ENCODE data around the gene ITGB7.
A peak's percentile ranks its signal among the peaks of the same experiment; 100 is the strongest.
"Not testable (repeated sequence)": the region's sequence is repeated elsewhere in the genome, so short reads cannot be mapped to it uniquely, and the experiment has no call there.

The ITGB7 gene

GRCh38 chr12:53217051-53217930 lies 10.2 kb upstream of the ITGB7 start:
- peak; percentile 48 for DNase-seq

GRCh38 chr12:53215497-53215896 lies 8.4 kb upstream of the ITGB7 start:
- no peak for DNase-seq

- DNase-seq, result no peak
Measured at GRCh38 chr12:53214687-53215455, 7.8 kb upstream of the ITGB7 start.

GRCh38 chr12:53214221-53214620 lies 7.2 kb upstream of the ITGB7 start:
- no peak for DNase-seq

GRCh38 chr12:53213348-53213747 lies 6.3 kb upstream of the ITGB7 start:
- DNase-seq, result peak; percentile 77

GRCh38 chr12:53212931-53213330 lies 5.9 kb upstream of the ITGB7 start:
- DNase-seq, result no peak

- no peak for DNase-seq
Measured at GRCh38 chr12:53211476-53212381, 4.7 kb upstream of the ITGB7 start.

GRCh38 chr12:53210843-53211242 lies 3.8 kb upstream of the ITGB7 start:
- DNase-seq, result no peak

GRCh38 chr12:53208877-53209463 lies 1.9 kb upstream of the ITGB7 start:
- no peak for DNase-seq

GRCh38 chr12:53208435-53208834 lies 1.4 kb upstream of the ITGB7 start:
- no peak for DNase-seq

GRCh38 chr12:53205747-53206419 lies 1.2 kb downstream of the ITGB7 start:
- peak; percentile 88 for DNase-seq

GRCh38 chr12:53204351-53204750 lies 2.7 kb downstream of the ITGB7 start:
- no peak for DNase-seq

- not testable (repeated sequence) for DNase-seq
Measured at GRCh38 chr12:53202316-53202715, 4.7 kb downstream of the ITGB7 start.

GRCh38 chr12:53201639-53202038 lies 5.4 kb downstream of the ITGB7 start:
- no peak for DNase-seq

- no peak for DNase-seq
Measured at GRCh38 chr12:53201177-53201541, 5.9 kb downstream of the ITGB7 start.

- no peak for DNase-seq
Measured at GRCh38 chr12:53200458-53201176, 6.4 kb downstream of the ITGB7 start.

GRCh38 chr12:53200107-53200457 lies 7.0 kb downstream of the ITGB7 start:
- no peak for DNase-seq

GRCh38 chr12:53199700-53200099 lies 7.4 kb downstream of the ITGB7 start:
- DNase-seq, result no peak

- no peak for DNase-seq
Measured at GRCh38 chr12:53198486-53199110, 8.5 kb downstream of the ITGB7 start.

GRCh38 chr12:53197011-53197640 lies 9.9 kb downstream of the ITGB7 start:
- no peak for DNase-seq

Measured in fibroblast of skin of scalp (primary cell).